HG02763 (cell line): Measurements from ENCODE around the gene CYFIP2.
"Not testable (repeated sequence)": the region's sequence is repeated elsewhere in the genome, so short reads cannot be mapped to it uniquely, and the experiment has no call there.

Experiments used
- ATAC-seq: cut with Tn5 transposase; IDR thresholded peaks from one replicate; pipeline ENCODE4 v1.9.1; 2021; ENCODE audit warnings: mild to moderate bottlenecking, moderate library complexity; ENCODE audit not compliant: unreplicated experiment

Gene CYFIP2

DNA sequence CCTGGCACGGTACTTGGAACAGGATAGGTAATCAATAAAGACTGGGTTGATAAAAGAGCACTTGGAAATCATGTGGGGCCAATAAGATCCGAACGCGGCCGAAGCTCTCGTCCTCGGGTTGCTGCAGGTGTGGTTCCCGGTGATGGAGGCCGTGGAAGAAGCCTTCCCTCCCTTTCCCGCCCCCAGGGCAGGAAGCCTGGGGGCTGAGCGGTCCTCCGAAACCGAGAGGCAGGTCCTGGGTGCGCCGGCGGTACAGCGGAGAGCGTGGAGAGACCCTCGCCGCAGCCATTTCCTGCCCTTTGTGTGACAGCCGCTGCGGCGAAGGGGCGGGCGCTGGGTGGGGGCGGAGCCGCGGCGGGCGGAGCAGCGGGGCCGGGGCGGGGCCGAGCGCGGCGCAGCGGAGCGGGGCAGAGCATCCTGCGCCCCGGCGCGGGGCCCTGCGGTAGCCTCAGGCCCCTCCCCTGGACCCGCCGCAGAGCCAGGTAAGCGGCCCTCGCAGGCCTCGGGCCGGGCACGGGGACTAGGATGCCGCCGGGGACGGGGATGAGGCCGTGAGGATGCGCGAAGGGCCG is at the start of gene CYFIP2:
Gene CYFIP2 (plus strand): TSS at position 410 of the 572 bp plus-strand sequence. CDS start 19,239 bp downstream, outside the sequence.
- ATAC-seq = peak; percentile 87

DNA sequence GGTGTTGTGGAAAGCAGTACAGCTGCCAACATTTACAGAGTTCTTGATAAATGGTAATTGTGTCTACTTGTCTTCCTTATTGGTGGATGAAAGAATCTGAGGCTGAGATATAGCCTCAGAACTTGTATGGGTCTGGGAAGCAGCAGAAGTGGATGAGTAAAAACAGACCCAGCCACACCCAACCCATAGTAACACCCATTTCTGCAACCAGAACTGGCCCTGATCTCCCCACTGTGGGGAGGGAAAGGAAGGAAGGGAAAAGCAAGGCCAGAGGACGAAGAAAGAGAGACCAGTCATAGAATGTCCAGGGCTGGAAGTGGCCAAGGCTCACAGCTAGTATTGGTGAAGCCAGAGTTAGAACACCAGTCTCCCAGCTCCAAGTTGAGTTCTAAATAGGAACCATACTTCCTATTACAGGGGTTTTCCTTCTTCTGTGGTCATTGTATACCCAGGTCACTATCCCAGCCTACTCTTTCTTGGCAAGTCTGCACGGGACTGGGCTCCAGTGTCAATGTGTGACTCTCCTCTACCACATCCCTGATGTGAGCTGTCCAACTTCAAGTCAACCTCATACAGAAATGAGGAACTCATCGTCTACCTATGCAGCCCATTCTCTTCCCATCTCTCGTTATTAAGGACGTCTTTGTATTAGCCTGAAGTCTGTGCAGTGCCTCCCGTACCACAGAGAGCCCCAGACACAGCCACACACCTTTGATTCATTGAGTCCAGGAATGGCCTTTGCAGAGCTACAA is 49.4 kb upstream of the CYFIP2 start:
- ATAC-seq = no peak

DNA sequence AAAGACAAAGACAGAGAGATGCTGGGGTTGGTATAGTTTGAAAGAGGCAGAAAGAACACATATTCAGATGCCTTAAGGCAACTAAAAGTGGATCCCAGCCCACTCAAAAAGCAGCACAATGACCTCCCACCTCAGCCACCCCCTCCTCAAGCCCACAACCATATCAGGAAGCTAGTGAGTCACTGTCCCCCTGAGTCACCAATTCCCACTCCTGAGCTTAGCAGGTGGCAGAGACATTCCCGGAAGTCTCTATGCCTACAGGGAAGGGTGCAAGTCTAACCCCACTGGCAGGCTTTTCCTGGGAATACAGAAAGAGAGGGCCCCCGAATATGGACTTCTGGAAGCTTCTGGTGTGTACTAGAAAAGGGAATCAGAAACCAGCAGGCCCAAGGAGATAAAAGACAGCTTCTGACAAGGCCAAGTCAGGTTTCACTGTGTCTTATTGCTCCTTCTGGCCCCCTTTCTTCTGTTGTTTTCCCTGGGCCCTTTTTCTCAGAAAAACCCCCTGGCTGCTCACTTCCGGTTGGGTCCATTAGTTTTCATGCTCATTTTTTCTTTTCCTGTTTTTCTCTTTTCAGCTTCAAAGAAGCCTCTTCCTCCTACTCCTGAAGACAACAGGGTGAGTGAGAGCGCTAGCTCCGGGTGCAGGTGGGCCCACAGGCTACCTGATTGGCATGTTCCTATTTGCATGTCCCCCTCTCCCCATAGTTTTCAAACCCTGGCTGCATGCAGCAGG is 48.5 kb upstream of the CYFIP2 start:
- ATAC-seq = no peak

DNA sequence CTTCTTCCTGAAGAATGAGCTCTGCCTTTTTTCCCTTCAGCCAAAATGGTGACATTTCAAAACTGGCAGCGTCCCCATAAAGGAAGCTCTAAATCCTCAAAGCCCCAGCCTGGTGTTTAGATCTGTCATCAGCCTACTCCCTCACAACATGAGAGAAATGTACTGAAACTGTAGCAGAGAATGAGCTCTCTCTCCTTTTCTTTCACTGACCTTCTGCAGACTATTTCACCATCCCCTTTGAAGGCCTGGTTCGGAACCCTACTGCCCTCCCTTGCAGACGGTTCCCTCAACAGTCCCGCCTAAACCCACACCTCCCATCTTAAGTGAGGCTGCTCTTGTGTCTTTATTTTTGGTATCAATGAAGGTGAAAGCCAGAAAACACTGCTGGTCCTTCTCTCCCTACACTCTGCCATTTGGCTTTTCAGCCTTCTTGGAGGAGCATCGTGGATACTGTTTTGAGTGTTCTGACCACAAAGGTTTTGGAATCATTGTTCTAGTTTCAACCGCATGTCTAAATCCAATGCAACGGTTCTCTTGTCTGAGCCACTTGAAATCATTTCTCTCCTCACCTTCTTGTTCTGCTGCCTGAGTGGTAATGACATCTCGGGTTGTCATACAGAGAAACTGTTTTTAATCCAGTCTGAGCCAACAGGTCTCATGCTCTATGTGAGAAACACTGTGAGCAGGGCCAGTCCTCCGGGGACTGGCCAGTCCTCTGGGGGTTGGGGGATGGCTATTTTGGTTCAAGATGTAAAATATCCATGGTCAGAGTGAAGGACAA is 46.2 kb upstream of the CYFIP2 start:
- peak; percentile 52 for ATAC-seq

DNA sequence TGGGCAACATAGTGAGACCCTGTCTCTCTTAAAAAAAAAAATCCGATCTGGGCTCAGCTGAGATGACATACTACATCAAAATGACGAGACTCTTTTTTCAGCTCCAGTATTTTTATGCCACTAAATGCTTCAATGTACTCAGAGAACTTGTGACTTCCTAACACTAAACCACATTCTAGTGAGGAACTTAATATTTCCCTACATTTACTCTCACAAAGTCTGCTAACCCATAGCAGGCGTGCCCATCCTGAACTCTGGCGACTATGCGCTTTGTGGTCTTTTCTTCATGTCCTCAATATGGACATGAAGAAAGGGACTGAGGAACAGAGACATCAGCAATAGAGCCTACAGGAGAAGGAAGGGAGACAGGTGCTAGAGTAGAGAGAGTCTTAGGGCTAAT is 44.0 kb upstream of the CYFIP2 start:
- ATAC-seq = no peak

DNA sequence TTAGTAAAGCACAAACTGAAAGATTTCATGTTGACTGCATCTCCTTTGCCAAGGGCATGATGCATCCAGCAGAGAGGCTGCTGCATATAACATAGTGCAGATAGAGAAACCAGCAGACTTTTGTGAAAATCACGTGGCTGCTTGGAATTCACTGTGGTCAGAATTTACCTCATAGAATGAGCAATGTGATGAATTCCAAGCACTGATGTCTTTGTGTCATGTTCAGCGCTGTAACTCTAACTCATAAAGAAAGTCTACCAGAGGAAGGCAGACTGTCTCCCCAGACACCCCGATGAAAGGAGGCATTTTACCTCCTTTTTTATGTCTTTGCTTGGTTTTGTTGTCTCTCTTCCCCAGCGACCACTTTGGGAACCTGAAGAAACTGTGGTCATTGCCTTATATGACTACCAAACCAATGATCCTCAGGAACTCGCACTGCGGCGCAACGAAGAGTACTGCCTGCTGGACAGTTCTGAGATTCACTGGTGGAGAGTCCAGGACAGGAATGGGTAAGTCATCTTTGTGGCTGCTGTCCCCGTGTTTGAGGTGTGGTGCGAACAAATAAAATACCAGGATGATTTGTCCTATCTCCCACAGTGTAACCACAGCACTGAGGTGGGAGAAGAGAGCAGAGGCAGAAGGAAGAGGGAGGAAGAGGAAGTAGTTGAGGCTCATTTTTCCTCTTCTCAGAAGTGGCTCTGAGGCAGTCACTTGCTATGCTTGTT is 43.3 kb upstream of the CYFIP2 start:
- no peak for ATAC-seq

DNA sequence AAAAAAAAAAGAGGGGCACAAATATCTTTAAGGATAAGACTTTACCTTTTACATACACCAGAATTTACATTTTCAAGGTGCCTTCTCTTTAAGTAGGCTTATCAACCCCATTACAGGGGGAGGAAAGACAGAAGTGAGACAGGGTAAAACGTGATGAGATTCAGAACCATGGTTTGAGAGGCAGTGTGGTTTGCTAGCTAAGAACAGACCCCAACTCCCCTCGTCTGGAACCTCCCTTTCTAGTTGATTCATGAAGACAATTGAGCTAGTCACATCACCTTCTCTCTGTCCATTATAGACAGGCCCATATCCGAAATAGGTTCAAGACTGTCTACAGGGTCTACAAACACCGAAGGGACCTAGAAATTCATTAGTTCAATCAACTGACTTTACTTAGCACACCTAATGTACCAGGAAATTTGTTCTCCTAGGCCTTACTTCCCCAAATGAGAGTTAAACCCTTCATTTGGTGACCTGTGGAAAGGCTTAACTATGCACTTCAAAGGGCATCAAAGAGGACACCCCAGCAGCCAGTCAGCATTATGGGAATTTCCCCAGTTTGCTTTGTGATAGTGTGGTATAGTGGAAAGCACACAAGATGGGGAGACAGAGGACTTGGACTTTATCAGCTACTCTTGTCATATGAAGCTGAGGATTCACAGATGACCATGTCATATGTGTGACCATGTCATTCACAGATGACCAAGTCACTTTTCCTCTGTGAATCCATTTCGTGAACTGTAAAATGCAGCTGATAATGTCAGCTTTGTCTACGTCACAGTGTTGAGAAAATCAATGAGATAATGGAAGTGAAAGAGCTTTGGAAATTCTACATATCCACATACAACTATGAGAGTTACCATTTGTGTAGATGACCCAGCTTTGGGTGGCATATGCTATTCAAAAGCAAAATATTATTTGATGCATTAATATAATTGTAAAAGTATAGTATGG is 40.2 kb upstream of the CYFIP2 start:
- ATAC-seq = no peak

DNA sequence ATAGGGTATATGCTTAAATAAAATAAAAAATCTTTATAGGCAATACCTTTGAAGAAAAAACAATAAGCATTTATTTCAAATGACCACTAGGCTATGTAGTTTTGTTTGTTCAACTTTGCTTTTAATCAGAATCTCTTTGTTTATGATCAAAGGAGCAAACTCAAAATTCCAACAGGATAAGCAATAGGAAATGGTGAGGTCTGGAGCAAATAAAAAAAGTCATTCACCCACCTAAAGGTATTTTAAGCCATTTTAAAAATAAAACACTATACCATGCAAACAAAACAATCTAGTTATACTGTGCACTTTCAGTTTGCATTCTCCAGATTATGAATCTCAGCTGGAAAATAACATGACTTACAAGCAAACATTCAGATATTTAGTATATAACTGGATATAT is 35.3 kb upstream of the CYFIP2 start:
- no peak for ATAC-seq

DNA sequence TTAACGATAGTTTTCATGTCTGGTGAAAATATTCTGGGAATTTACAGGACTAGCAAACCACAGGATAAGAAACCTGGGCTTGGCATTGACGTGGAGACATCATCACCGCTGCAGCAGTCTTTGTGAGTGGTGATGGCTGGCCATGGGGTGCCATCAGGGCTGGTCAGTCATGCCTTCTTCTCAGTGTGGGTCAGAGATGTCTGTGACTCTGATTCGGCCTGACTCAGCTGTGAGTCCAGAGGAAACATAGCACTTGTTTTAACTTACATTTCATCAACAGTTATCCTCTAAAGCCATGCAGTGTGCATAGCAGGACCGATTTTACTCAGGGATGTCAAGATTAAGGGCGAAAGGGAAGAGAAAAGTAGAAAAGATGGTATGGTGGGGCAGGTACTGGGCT is 33.2 kb upstream of the CYFIP2 start:
- ATAC-seq = no peak

DNA sequence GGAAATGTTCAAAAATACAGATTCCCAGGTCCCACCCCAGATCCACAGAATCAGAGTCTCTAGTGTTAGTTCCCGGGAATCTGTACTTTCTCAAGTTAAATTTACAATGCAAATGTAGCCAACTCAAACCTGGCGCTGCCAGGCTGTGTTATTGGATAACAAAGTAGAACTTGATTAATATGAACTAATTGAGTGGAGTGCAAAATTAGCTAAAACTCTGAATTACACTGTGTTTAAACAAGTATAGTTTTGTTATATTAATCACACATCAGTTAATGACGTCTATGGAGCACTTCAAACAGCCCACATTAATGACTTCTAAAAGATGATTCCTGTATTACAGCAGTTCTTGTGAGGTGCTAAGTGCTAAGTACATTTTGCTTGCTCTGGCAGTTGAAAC is 32.4 kb upstream of the CYFIP2 start:
- no peak for ATAC-seq

DNA sequence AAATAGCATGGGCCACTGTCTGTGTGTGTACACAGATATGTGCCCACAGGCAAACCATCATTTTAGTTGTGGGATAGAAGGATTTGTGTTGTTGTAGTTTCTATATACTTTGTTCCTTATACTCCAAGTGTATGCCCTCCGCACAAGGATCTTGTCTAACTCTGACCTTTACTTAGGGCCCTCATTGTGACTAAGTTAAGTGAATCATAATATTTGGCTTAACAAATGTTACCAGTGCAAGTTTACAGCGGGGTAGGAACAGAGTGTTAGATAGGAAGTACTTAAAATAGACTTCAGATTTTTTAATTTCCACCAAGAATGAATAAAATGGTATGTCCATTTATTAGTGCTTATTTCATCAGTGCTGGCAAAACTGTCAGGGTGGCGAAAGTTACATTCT is 29.5 kb upstream of the CYFIP2 start:
- ATAC-seq = no peak

DNA sequence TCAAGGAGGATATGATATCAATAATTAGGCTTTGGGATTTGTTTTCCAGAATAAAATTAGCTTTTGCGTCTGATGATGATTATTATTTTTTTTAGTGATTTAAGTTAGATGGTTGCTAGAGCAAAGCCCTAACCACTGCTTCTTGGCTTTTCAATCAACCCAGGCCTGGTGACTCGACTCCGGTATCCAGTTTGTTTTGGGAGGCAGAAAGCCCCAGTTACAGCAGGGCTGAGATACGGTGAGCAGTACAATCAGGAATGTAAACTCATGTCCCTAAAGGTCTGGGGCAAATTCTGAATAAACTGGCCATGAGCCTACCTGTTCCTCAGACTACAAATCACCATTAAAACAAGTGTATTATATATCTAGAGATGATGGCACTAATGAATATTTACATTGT is 24.4 kb upstream of the CYFIP2 start:
- ATAC-seq = no peak

DNA sequence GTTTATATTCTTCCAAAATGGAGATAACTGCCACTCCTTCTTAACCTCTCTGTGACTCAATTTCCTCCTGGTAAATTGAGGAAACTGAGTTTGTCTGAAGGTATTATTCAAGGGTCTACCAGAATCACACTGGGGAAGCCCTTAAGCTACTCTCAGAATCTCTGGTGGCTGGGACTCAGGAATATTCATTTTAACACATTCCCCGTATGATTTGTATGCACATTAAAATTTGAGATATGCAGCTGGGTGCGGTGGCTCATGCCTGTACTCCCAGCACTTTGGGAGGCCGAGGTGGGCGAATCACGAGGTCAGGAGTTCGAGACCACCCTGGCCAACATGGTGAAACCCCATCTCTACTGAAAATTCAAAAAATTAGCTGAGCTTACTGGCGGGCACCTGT is 21.2 kb upstream of the CYFIP2 start:
- not testable (repeated sequence) for ATAC-seq

DNA sequence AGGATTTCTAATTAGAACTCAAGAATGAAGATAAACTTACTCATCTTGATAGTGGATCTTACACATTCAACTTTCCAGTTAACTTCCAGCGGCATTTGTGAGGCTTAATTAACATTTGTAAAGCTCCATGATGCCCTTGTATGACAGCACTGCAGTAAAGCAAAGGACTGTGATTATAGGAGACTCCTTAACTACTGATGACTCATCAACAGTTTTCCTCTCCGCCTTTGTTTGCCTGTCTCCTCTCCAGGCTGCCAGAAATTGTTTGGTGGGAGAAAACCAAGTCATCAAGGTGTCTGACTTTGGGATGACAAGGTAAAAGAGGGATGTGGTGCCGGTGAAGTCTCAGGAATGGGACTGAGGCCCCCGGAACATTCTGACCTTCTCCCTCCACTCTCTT is 20.4 kb upstream of the CYFIP2 start:
- no peak for ATAC-seq

DNA sequence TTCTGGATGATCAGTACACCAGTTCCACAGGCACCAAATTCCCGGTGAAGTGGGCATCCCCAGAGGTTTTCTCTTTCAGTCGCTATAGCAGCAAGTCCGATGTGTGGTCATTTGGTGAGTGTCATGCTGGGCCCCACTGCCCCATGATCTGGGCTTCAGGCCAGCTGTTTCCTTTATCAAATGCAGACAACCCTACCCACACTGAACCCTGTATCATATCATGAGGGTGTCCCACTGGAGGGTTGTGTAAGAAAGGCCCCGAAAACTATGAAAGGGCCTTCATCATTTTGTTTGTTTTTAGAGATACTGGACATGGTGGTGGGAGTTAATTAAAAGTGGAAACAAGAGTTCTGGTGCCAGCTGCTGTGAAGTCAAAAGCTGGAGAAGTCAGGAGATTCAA is 20.0 kb upstream of the CYFIP2 start:
- ATAC-seq = no peak

DNA sequence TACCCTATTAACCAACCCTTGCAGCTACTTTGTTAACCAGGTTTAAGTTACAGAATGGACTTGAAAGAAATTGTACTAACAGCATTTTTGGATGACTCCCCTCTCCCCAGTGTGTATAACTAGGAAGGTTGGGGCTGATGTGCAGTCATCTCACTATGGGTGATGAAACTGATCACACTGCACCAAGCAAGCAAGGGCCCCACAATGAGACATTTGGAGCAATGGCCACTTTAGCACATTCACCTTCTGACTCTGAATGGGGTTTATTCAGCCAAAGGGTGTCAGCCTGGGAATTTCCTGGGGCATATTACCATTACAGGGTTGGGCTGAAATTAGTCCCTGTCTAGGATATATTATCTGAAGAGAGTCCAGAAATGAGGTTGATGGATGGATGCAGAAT is 18.7 kb upstream of the CYFIP2 start:
- no peak for ATAC-seq

DNA sequence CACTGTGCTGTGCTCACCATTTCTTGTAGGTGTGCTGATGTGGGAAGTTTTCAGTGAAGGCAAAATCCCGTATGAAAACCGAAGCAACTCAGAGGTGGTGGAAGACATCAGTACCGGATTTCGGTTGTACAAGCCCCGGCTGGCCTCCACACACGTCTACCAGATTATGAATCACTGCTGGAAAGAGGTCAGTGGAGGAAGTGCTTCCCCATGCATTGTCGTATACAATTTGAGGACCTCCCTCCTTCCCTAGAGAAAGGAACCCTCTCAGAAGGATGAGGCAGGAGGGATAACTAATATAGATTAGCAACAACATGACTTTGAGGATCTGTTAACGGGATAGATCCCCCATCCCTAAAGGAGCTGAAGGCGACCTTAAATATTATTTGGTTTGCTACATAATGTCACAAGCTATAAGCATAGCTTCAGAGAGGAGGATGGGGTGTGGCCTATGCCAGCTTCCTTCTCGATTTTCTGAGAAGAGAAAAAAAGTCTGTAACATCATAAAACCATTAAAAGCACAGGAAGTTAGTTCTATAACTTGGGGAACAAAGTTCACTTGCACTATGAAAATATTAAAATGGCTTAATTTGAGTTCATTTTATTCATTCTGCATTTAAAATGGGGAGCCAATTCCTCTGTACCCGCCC is 17.0 kb upstream of the CYFIP2 start:
- no peak for ATAC-seq

DNA sequence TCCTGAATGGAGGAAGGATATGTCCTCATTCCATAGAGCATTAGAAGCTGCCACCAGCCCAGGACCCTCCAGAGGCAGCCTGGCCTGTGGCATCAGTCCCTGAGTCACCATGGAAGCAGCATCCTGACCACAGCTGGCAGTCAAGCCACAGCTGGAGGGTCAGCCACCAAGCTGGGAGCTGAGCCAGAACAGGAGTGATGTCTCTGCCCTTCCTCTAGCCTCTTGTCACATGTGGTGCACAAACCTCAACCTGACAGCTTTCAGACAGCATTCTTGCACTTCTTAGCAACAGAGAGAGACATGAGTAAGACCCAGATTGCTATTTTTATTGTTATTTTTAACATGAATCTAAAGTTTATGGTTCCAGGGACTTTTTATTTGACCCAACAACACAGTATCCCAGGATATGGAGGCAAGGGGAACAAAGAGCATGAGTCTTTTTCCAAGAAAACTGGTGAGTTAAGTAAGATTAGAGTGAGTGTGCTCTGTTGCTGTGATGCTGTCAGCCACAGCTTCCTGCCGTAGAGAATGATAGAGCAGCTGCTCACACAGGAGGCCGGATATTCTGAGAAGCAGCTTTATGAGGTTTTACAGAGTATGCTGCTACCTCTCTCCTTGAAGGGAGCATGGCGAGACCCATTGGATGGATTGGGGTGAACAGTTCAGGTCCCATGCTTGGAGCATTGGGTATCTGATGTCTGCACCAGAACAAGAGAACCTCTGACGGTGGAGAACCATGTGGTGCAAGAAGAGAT is 13.0 kb upstream of the CYFIP2 start:
- ATAC-seq = peak; percentile 79
